Ammon's horn (tissue), 1 donor: Measurements from ENCODE around the gene DNM3.

Experiments
- DNase-seq: peaks from one replicate; pipeline ENCODE4 v3.0.0-alpha.2; 2016; ENCODE audit warnings: low spot score

Gene DNM3

DNA sequence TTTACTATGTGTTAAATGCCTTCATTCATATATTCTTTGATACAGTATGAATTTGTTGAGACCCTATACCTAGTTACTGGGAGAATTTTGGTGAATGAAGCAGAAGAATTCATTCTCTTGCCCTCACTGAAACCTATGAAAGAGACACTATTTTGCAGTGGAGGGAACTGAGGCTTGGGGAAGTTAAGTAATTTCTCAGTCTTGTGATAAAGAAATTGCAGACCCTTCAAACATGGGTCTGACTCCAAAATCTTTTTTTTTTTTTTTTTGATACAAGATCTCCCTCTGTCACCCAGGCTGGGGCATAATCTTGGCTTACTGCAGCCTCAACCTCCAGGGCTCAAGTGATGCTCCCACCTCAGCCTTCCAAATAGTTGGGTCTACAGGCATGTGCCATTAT lies 132.1 kb downstream of the DNM3 start:
- no peak for DNase-seq

DNA sequence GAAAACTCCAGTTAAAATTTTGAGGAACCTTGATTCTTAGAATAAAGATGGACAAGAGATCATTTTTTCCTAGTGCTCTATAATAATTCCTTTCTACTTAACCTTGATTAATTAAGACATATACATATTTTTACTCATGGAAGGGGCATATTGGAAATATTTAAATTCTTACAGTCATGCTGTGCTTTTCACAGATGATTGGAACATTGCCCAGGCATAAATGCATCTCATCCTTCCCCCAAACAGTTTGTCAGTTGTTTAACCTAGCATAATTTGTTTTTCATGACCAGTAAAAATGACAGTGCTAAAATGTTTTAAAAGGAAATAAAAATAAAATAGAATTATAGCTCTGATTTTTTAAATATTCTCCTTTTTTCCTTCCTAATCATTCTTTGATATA lies 140.0 kb downstream of the DNM3 start:
- DNase-seq: no peak

DNA sequence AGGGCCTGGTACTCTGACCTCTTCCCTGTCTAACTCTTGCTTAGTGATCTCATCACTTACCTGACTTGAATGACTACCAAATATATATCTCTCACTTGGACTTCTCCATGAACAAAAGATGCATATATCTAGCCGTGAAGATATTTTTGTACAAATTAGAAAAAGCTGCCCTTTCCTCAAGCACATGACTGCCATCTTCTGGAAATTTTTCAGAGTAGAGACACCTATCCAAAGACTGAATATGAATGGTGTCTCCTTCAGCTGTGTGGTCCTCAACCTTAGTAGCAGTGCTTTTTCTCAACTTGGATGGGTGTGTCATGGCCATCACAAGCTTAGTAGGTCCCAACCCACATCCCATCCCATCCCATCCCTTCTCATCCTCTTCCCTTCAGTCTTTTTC lies 142.3 kb downstream of the DNM3 start:
- DNase-seq: peak; percentile 25

DNA sequence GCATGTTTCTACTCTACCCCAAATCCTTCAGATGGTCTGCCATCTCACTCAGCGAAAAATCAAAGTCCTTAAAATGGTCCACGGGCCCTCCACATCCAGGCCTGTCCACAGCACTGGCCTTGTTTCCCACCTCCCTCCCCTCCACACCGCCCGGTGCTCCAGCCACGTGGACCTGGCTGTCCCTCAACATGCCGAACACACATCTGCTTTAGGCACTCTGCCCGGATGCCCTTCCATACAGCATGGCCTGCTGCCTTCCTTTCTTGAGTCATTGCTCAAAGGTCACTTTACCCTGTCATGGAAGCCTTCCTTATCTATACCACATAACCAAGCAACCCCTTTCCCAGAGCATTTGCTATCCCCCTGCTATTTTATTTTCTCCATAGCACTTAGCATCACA lies 143.0 kb downstream of the DNM3 start:
- peak; percentile 66 for DNase-seq

DNA sequence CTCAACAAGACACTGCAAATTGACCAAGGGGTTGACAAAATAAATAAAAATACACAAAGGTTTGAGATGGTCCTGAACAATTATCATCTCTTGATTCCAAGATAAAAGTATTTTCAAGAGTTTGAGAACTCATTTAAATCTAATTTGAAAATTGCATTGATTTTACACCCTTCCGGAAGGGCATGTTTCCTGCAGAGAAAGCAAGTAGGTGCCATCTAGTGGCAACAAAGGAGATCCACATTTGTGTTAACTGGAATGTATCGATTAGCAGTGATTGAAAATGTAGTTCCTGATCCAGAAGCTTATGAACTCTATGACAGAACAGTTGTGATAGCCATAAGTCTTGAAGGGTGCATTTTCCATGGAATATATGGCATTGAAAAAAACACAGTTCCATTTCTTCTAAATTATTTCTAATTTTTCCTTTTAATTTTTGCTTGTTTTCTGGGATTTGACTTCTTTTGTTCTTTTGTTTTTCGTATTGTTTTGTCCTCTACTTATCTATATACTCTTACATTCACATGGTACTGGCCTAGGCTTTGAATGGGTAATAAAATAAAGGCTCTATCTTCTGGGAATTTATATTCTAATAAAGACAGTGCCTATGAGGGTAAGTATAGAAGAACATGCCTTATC lies 143.7 kb downstream of the DNM3 start:
- peak; percentile 68 for DNase-seq

DNA sequence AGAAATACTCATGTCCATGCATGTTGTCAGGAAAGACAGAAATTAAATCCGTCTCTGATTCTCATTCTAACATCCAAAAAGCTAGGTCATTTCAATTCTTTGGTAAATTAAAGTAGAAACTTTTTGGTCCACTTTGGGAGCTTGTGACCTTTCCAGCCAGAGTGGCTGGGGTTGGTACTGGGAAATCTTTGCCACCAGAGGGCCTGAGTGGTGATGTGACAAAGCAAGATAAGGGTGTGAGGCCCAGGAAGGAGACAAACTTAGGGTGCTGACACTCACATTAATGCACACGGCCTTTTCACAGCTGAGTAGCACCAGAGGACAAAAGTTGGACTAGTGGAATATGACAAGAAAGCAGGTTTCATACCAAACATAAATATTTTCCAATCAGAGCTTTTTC lies 144.3 kb downstream of the DNM3 start:
- peak; percentile 39 for DNase-seq

DNA sequence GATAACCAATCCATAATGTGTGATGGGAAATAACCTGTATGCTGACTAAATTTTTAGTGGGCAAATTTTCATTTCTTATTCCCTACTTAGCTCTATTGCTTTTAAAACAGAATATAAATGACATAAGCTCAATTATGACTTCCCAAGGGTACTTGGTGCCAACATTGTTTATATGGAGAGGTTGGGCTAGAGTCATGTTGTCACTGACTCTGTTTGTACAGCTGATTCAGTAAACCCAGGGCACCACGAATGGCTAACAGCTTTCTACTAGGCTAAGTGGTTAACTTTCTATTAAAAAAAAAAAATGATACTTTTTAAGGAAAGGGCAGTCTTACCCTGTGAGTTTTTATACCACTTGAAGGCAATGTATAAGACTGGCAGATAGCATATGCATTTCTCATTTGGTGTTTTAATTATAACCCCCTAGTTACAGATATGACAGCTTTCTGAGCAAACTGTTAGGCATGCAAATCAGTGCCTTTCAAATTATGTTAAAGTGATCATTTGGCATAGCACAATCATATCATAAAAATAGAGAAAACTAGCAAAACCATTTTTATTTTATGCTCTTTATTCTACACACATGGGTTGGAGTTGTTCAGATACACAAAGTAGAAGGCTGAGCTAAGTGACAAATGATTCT lies 147.1 kb downstream of the DNM3 start:
- DNase-seq: no peak

DNA sequence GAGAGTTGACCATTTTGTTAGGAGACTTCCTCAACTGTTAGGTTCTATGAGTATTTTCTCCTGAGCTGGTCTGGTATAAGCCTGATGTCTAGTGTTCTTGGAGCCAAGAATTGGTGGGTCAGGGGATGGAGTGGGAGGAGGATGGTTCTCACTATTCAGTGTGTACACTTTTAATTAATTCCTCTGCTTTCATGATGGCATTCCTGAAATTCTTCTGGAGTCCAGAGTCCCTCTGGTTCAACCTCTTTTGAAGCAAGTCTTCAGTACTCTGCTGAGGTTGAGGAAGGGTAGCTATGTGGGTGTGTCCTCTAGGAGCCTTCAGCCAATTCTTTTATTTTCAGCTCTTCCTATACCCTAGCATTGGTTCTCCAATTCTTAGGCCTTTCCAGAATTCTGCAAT lies 149.1 kb downstream of the DNM3 start:
- DNase-seq: no peak

DNA sequence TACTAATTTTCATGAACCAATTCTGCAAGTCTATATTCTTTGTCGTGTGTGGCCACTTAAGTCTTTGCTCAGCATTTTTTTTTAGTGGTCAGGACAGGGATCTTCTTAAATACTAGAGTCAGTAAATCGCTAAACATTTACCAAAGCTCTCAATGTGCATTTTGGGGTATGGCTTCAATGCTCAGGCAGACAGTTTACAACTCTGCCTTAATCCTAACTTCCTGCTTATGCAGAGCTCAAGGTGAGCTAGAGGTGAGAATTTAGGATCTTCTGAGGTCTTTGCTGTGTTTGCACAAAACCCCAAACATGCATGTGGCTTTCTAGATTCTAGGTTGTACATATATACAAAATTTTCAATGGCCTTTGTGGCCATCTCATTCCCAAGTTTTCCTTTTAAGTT lies 153.0 kb downstream of the DNM3 start:
- DNase-seq: no peak

DNA sequence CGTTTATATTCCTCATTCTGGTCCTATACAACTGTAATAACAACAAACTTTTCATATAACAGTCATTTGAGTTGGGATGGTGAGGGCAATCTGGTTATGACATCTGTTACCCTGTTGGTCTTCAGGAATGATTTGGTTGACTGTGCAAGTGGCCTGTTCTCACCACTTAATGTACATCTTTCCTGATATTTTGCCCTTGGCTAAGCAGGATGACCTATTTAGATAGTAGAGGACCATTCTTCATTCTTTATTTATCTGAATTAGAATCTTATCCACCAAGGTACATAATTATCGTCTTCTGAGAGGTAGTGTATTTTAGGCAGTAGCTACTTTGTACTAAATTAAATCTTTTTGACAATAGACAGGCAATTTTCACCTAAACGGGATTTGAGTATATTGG lies 154.3 kb downstream of the DNM3 start:
- DNase-seq: no peak

DNA sequence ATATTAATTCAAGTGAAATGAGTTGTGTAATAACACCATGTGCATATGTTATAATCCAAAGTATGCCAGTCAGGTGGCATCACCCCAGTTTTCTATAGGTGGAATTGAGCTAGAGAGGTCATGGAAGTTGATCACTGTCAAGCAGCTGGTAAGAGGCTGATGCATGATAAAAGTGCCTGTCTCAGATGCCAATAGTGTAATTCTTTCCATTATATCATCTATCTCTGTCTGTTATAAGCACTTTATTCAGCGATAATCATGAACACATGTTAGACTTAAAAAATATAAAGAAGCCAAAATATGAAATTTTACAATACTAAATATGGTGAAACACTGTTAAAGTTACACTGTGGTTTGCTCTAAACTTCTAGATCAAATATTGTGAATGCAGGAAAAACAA lies 156.6 kb downstream of the DNM3 start:
- DNase-seq: no peak

DNA sequence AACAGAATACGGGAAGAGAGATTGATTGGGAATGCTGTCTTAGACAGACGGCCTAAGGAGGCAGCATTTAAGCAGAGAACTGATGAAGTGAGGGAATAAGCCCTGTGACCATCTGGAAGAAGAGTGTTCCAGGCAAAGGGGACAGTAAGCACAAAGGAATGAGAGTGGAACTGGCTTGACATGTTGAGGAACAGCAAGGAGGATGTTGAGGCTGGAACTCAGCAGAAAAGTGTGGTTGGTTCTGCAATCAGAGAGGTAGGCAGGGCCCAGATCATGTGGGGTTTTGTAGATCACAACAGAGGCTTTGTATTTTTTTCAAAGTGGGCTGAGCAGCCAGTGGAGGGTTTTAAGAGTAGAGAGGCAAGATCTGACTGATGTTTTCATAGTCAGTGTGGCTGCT lies 157.4 kb downstream of the DNM3 start:
- DNase-seq: no peak

DNA sequence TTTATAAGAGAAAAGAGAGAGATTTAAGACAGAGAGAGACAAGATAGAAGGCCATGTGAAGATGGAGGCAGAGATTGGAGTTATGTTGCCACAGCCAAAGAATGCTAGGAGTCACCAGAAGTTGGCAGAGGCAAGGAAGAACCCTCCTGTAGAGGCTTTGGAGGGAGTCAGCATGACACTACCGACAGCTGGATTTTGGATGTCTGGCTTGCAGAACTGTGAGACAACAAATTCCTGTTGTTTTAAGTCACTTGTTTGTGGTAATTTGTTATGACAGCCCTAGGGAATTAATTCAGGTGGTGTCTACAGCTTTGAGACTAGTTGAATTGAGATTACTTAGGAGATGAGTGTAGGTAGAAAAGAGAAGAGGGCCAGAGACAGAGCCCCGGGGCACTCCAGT lies 158.5 kb downstream of the DNM3 start:
- no peak for DNase-seq

DNA sequence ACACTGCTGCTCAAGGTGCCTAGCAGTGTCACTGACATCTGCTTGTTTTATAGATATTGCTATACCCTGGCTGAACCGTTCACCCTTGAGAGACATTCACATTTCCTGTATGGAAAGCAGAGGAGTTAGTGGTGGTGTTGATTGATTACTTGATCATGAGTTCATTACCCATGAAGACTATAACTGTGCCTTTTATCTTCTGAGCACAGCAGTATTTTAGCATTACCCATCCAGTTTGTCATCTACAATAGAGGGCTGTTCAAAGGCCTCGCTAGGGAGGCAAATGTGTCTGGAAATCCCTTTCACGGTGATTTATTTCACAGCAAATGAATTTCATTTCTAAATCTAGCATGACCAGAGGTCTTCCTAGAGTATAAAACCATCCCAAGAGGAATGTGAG lies 160.0 kb downstream of the DNM3 start:
- DNase-seq: no peak

DNA sequence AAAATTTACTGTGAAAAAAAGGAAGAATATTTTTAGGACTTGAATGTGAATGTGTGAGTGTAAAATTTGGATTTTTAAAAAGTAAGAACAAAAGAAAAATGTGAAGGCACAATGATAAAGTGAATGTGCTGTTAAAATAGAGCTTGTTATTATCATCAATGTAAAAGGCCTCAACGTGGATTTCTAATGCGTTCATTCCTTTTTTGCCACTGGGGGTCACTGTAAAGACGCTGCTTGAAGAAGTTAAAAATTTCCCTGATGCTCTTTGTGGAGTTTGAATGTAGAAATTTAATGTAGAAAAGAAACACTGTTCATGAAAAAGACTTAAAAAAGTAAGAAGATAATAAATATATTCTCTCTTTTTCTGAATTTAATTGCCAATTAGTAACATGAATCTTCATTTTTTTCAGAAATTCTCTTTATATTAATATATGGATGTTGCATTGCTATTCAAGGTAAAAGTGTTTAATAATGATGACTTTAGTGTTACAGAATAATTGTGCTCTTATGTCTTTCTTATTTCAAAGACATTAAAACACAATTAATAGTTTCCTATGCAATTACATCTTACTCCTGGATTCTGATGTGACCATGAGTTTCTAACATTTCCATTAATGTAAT lies 161.5 kb downstream of the DNM3 start:
- DNase-seq: peak; percentile 77

DNA sequence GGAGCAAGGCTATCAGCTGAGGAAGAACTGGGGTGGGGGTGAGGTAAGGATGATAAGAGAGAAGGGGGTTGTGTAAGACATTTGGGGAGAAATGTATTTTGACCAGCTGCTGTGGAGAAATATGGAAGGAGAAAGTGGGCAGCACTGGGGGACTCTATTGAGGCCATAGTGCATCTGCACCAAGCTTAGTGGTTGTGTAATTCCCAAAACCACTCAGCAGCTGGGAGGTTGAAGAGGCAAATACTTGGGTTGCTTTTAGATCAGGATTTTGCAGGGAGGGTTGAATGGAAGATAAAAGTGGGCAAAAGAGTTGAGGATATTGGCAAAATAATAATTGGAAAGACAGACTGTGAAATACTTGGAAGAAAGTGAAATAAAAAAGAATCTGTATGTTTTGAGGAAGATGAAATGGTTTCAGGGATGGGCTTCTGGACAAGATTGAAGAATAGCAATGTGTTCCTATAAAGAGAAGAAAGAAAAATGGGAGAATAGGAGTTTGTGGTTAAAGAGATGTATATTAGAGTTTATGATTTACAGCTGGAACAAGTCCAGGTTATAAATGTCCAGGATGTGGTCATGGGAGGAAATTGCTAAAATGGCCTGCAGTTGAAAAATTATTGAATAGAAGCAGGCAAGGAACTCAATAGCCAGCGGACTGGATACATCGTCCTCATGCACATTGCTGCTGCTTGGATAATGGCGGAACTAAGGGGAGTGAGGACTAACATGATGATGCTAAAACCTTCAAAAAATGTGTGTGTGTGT lies 162.7 kb downstream of the DNM3 start:
- DNase-seq: no peak

DNA sequence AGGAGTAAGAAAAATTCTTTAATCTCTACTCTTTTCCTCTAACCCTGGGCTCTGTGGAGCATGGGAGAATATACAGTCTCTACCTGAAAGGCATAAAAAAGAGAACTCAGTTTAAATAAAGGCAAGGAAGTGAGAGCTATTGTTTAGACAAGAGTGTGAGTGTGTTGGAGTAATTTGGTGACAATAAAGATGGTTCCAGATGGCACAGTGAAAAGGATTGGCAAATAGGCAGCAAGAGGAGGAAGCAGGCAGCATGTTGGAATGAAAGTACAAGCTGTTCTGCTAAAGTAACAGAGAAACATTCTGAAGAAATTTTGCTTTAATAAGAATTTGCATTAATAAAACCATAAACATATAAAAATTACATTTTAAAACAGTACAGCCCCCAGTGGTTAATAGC lies 163.4 kb downstream of the DNM3 start:
- DNase-seq: peak; percentile 61

DNA sequence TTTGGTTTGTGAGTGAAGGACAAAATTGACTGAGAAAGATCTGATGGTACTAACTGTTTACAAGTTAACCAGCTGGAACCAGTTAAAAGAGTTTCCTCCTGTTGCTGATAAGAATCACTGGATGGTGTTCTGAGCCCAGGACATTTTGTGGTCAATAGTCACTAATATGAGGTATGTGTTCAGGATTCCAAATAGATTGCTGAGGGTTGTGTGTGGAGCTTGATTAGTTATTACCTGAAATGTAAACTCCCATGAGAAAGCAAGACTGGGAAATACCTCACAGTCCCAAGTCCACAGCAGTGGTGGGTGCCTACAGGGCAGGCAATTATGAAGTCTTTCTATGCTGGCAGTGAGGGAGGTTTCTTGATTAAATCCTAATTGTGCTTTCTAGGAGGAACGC lies 164.6 kb downstream of the DNM3 start:
- DNase-seq: no peak

DNA sequence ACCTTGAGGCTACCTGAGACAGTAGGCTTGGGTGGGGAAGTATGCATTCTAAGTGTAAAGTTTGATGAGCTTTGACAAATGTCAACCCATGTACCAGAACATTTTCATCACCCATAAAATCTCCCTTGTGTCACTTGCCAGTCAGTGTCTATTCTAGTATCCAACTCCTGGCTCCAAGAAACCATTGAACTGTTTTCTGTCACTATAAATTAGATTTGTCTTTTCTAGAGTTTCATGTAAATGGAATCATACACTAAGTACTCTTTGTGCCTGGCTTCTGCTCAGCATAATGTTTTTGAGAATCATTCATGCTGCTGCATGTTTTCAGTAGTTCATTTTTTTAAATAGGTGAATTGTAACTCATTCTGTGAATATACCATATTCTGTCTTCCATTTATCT lies 165.4 kb downstream of the DNM3 start:
- DNase-seq: no peak

DNA sequence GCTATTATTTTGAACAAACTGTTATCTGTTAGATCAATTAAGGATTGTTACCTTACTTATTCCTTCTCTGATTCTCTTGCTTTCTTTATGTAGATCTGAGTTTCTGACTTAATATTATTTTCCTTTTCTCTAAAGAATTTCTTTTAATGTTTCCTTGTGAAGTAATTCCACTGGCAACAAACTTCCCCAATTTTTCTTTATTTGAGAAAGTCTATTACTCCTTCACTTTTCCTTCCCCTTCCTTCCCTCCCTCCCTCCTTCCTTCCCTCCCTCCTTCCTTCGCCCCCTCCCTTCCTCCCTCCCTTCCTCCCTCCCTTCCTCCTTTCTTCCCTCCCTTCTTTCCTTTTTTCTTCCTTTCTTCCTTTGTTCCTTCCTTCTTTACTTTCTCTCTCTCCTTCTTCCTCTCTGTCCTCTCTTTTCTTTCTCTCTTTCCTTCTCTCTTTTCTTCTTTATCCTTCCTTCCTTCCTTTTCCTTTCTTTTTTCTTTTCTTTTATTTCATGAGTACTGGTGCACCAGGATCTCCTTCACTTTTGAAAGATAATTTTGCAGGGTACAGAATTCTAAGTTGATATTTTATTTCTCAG lies 177.5 kb downstream of the DNM3 start:
- DNase-seq: no peak

DNA sequence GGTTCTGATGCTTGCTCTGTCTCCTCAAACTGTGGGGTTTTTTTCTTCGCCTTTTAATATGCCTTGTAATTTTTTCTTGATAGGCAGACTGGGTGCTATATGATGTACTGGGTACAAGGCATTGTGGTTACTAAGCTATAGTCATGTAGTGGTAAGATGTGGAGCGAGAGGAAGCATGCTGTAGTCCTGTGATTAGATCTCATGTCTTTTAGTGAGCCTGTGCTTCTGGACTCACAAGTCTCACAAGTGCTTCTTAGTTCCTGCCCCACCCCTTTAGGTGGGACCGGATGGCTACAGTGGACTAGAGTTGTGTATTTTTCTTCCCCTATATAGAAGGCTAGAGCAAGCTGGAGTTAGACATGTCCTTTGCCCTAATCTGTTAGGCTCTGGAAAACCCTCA lies 178.7 kb downstream of the DNM3 start:
- DNase-seq: no peak

DNA sequence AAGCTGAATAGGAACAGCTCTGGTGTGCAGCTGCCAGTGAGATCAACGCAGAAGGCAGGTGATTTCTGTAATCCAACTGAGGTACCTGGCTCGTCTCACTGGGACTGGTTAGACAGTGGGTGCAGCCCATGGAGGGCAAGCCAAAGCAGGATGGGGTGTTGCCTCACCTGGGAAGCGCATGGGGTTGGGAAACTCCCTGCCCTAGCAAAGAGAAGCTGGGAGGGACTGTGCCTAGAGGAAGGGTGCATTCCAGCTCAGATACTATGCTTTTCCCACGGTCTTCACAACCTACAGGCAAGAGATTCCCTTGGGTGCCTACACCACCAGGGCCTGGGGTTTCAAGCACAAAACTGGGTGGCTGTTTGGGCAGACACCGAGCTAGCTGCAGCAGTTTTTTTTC lies 183.2 kb downstream of the DNM3 start:
- DNase-seq: no peak
